ENCODE results near the gene PCDH1. TPM values are rescaled to one million over a fixed set of nuclear protein-coding genes. Genes with fewer than 3 reads are reported as not detected.

PCDH1 gene
- total RNA-seq, 1 donor from 2014 or later = not detected

DNA sequence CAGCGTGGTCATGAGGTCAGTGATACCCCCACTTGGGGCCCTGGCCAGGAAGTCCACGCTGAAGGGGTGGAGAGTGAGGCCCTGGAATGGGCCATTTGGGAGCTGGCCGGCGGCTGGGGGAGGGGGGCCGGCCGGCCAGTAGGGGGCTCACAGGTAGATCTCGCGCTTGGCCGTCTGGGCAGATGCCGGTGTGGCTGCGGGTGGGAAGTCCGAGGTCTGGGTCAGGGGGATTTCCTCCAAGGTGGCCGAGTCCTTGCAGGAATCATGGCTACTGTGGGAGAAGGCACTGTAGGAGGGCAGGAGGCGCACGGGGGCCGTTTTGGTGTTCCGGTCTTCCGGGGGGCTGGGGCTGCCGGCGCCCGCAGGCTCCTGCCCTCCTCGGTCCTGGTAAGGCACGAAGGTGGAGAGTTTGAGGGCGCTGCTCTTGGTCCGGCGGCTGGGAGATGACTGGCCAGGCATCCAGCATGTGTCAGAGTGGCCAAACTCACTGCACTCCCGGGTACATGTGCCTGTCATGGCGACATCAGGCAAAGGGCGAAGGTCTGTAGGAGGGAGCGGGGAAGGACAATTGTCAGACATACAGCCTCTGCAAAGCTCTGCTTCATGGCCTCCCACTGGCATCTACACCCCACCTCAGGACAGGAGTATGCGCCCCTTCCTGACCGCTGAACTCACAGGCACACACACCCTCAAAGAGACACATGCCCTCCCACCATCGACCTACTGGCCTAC, 24.1 kb downstream of the PCDH1 start:
- H3K27me3 Mint-ChIP-seq (ENCODE audit: low read depth) = peaks cover under 1% of the 10 kb centered on the region
- no peaks in the 10 kb centered on the region for H3K9me3 Mint-ChIP-seq
- peaks cover 2% of the 10 kb centered on the region for H3K4me1 Mint-ChIP-seq (ENCODE audit: low read depth)
- no peak for DNase-seq (ENCODE audit: low spot score)
- H3K27ac Mint-ChIP-seq = no peak overlapping the region
- H3K4me3 Mint-ChIP-seq (ENCODE audit: low read depth) = no peak overlapping the region
- intact Hi-C loops (cut with micrococcal nuclease) = no loop called here
- H3K36me3 Mint-ChIP-seq (ENCODE audit: low read depth) = no peaks in the 10 kb centered on the region

DNA sequence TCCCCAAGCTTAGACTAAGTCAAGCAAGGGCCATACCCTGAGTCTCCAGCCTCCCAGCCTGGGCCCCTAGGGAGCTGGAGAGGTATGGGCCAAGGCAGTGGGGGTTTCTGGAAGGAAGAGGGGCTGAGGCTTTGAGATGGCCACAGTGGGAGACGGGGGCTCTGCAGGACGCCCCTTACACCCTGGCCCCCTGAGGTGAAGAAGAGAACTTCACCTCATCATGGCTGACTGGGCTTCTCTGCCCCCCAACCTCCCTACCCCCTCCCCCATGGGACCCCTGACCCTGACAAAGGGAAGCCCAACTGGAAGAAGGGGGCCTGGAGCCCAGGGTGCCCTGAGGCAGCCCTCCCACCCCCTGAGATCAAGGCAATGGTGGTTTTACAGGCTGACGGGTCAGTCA, 25.8 kb downstream of the PCDH1 start:
- Mint-ChIP-seq H3K4me3 (ENCODE audit: low read depth) (no peak overlapping the region), H3K4me1 (ENCODE audit: low read depth) (peaks cover 8% of the 10 kb centered on the region), H3K36me3 (ENCODE audit: low read depth) (no peaks in the 10 kb centered on the region), H3K9me3 (no peaks in the 10 kb centered on the region), H3K27me3 (ENCODE audit: low read depth) (no peaks in the 10 kb centered on the region), H3K27ac (no peak overlapping the region)
- DNase-seq (ENCODE audit: low spot score) = no peak
- intact Hi-C loops (cut with micrococcal nuclease) = no loop called here

DNA sequence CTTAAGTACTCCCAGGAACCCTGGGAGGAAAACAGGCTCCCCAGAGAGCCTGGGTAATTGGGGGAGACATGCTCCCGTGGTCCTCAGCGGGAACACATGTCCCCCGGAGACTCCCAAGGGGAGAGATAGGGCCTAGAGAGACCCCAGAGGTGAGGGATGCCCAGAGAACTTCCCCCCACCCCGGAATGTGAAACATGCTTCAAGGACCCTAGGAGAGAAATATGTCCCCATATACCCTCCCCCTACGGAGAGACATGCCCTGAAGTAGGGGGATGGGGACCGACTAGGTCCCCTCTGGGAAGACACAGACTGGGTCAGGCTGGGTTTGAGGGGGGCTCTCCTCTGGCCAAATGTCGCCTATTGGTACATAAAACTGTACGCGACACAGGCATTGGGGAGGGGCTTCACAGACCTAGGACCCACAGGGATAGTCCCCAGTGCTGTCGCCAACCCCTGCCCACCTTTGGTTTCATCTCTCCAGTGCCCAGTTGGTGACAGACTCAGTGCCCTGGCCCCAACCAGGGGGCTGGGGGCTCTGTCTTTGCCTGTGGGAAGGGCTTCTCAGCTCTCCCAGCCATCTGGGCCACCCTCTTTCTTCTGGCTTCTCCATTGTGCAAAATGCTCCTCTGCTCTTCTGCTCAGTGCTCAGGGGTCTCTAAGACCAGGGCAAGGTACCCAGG, 26.9 kb downstream of the PCDH1 start:
- intact Hi-C loops (cut with micrococcal nuclease) = no loop called here
- H3K27ac Mint-ChIP-seq = no peak overlapping the region
- peaks cover 8% of the 10 kb centered on the region for H3K4me1 Mint-ChIP-seq (ENCODE audit: low read depth)
- H3K27me3 Mint-ChIP-seq (ENCODE audit: low read depth) = no peaks in the 10 kb centered on the region
- DNase-seq (ENCODE audit: low spot score) = no peak
- no peaks in the 10 kb centered on the region for H3K9me3 Mint-ChIP-seq
- no peaks in the 10 kb centered on the region for H3K36me3 Mint-ChIP-seq (ENCODE audit: low read depth)
- H3K4me3 Mint-ChIP-seq (ENCODE audit: low read depth) = peak overlapping the region; percentile 41

DNA sequence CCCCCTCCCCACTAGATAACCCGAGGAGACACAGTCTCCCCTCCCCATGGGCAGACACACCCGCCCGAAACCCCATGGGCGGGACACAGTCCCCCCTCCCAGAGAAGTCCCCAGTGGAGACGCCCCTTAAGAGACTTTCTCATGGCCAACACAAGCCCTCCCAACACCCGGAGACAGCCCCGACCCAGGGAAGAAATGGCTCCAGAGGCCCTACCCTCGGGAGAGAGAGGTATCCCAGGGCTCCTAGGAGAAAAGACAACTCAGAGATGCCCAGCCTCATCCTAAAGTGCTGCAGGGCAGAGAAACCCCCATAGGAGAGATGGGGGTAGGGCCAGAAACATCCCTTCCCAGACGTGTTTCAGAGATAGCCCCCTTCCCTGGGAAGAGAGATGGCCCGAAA, 27.4 kb downstream of the PCDH1 start:
- Mint-ChIP-seq H3K4me3 (ENCODE audit: low read depth) (peak overlapping the region; percentile 66), H3K27me3 (ENCODE audit: low read depth) (no peaks in the 10 kb centered on the region), H3K9me3 (no peaks in the 10 kb centered on the region), H3K4me1 (ENCODE audit: low read depth) (peaks cover 12% of the 10 kb centered on the region), H3K36me3 (ENCODE audit: low read depth) (no peaks in the 10 kb centered on the region), H3K27ac (no peak overlapping the region)
- intact Hi-C loops (cut with micrococcal nuclease) = no loop called here
- no peak for DNase-seq (ENCODE audit: low spot score)

DNA sequence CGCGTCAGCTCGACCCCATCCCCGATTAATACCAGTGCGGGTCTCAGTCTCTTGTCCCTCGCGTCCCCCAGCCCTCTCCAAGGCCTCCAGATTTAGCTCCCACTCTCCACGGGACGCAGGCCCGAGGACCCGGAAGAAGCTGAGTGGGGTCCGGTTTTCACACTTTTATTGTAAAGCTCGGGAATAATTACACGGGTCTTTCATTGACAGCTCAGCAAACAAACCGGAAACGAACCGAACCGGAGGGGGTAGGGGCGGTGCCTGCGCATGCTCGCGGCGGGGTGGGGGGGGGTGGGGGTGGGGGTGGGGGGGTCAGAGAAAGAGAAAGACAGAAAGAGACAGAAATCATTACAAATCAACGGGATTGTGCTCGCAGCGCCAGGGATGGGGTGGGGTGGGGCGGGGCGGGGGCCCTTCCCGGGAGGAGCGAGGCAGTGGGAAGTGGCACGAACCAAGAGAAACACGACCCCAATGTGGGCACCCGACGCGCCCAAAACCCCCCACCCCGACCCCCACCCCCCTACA, 27.9 kb downstream of the PCDH1 start:
- intact Hi-C loops (cut with micrococcal nuclease) = no loop called here
- Mint-ChIP-seq H3K4me3 (ENCODE audit: low read depth) (peak overlapping the region; percentile 85), H3K27ac (peak overlapping the region; percentile 67), H3K27me3 (ENCODE audit: low read depth) (no peaks in the 10 kb centered on the region), H3K4me1 (ENCODE audit: low read depth) (peaks cover 12% of the 10 kb centered on the region), H3K36me3 (ENCODE audit: low read depth) (no peaks in the 10 kb centered on the region), H3K9me3 (no peaks in the 10 kb centered on the region)
- peak; percentile 22 for DNase-seq (ENCODE audit: low spot score)

DNA sequence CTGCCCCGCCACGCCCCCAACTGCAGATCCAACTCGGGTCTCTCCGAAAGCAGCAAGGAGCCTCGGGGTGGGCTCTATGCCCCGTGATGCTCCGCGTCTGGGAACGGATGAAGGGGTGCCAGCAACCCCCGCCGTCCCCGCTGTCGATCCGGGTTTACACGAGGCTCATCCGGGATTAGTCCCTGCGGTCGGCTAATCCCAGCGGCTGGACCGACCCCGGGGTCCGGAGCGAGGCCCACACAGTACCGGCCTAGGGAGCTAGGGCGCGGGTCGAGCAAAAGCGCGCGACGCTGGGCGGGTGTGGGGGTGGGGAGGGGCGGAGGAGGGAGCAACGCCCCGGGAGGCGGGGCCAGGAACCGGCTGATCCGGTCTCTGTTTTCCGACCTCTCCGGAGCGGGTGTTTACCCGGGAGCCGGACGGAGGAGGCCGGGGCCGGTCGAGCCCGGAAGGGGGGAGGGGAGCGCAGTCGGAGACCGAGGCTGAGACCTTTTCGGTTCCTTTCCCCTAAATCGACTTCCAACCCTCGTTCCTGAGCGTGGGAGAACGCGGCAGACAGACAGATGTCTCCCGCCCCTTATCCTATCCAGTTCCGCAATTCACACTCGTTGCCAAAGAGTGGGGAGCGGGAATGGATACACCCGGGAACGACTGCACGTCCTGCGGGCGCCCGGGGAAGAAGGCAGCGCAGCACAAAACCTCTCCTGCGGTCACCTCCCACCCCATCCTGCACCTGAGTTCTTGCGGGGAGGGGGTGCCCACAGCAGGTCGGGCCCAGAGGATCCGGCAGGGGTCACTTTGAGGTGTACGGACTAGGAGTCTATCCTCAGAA, 28.6 kb downstream of the PCDH1 start:
- Mint-ChIP-seq H3K4me3 (ENCODE audit: low read depth) (peak overlapping the region; percentile 85), H3K9me3 (no peaks in the 10 kb centered on the region), H3K36me3 (ENCODE audit: low read depth) (no peaks in the 10 kb centered on the region), H3K27ac (peak overlapping the region; percentile 84), H3K4me1 (ENCODE audit: low read depth) (peaks cover 14% of the 10 kb centered on the region), H3K27me3 (ENCODE audit: low read depth) (no peaks in the 10 kb centered on the region)
- peak; percentile 66 for DNase-seq (ENCODE audit: low spot score)
- intact Hi-C loops (cut with micrococcal nuclease) = loop anchor here (1.0 to 5.0 kb wide), 4 partner anchors 73 to 167 kb away; partner anchors contain the start of genes DELE1 and RNF14

DNA sequence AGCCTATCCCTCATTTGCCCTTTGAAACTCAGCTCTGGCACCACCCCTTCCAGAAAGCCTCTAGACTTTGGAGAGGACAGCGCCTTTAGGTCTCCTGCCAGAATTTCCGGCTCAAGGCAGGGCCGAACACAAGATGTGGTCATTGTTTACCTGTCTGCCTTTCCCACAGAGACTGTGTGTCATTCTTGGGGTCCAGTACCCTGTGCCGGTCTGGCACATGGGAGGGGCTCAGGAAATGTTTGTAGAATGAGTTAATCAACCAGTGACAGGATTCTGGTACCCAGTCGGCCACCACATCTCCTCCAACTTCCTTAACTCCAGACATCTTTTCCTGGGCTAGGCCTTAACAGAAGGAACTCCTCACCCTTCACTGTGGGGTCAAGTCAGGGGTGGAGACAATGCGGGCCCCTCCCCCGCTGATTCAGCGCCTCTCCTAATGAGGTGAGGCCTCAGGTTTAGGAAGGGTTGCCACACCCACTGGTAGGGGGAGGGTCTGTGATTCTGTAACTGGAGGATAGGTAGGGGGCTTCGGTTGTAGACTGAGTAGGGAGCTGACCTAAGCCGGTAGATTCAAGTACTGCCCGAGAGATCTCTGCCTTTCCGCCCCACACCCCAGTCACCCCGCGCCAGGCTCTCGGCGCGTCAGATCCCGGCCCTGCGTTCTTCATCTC, 29.3 kb downstream of the PCDH1 start:
- no peaks in the 10 kb centered on the region for H3K27me3 Mint-ChIP-seq (ENCODE audit: low read depth)
- no peak for DNase-seq (ENCODE audit: low spot score)
- peak overlapping the region; percentile 84 for H3K27ac Mint-ChIP-seq
- no peaks in the 10 kb centered on the region for H3K36me3 Mint-ChIP-seq (ENCODE audit: low read depth)
- intact Hi-C loops (cut with micrococcal nuclease) = loop anchor here (1.0 to 5.0 kb wide), 4 partner anchors 73 to 168 kb away; partner anchors contain the start of genes DELE1 and RNF14
- H3K4me3 Mint-ChIP-seq (ENCODE audit: low read depth) = peak overlapping the region; percentile 85
- H3K9me3 Mint-ChIP-seq = no peaks in the 10 kb centered on the region
- H3K4me1 Mint-ChIP-seq (ENCODE audit: low read depth) = peaks cover 14% of the 10 kb centered on the region

DNA sequence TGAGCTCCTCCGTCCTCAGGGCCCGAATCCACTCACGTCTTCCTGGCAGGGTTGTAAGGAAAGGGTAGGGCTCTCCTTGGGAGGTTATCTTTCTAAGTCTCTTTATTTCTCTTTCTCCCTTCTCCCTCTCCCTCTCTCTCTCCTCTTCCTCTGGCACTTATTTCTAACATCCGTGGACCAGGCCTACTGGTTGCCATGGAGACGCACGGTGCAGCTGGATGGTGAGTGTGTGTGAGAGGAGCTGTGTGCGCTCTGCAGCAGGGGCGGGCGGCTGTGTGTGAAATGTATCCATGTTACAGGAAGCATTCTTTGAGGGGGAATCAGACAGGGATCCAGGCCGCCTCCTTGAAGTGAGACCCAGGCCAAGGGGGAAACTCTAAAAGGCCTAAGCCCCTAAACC, 32.2 kb downstream of the PCDH1 start:
- Mint-ChIP-seq H3K4me3 (ENCODE audit: low read depth) (no peak overlapping the region), H3K36me3 (ENCODE audit: low read depth) (no peaks in the 10 kb centered on the region), H3K27me3 (ENCODE audit: low read depth) (peaks cover 2% of the 10 kb centered on the region), H3K9me3 (no peaks in the 10 kb centered on the region), H3K27ac (no peak overlapping the region), H3K4me1 (ENCODE audit: low read depth) (peaks cover 14% of the 10 kb centered on the region)
- intact Hi-C loops (cut with micrococcal nuclease) = loop anchor here (5.0 kb wide), 1 partner anchor 76 kb away; the partner anchor contains the start of gene DELE1
- DNase-seq (ENCODE audit: low spot score) = no peak

DNA sequence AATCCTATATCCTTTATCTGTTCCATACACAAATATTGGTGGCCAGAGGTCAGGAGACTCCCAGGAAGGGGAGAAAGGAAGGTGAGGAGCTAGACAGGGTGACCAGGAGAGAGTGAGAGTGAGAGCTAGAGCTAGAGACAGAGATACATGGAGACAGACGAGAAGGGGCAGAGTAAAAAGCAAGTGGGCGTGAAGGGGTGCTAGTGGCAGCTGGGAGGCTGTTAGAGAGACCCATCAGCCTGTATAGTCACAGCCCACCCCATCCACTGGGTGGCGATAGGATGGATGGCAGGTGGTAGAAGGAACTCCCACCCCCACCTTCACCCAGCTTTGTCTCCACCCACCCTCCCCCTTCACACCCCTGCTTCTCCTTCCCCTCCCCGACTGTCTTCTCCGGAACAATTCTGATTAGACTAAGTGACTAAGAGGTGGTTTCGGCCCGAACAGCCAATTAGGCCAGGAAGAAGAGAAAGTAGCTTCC, 32.8 kb downstream of the PCDH1 start:
- Mint-ChIP-seq H3K4me3 (ENCODE audit: low read depth) (no peak overlapping the region), H3K27ac (no peak overlapping the region), H3K36me3 (ENCODE audit: low read depth) (no peaks in the 10 kb centered on the region), H3K9me3 (no peaks in the 10 kb centered on the region), H3K27me3 (ENCODE audit: low read depth) (peaks cover 2% of the 10 kb centered on the region), H3K4me1 (ENCODE audit: low read depth) (peaks cover 14% of the 10 kb centered on the region)
- DNase-seq (ENCODE audit: low spot score) = no peak
- intact Hi-C loops (cut with micrococcal nuclease) = loop anchor here (2.0 to 5.0 kb wide), 2 partner anchors 33 to 77 kb away; partner anchors contain the start of genes DELE1 and PCDH1

DNA sequence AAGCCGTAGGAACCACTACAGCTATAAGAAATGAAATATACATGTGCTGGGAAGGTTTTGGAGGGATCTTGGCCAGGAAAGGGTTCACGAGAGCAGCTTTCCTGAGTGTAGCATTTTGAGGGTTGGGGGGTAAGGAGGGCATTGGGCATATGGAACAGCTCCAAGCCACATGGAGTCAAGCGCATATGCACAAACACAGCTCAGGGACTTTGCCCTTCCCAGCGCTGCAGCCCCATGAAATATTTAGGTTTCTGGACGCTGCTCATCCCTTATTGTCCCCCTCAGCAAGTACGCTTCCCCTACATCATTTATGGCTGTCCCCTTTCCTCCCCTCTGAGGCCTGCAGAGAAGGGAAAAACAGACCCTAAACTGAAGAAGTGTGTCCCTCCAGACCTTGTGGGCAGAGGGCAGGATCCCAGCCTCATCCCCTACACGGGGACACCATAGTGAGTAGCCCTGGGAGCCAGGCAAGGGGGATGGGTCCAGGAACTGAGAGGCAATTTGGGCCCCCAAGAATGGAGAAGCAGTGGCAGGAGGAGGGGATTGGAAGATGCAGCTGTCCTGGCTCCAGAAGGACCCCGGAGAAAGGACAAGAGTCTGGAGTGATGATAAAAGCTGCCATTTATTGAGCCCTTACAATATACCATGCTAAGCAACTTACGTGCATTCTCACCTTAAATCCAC, 33.7 kb downstream of the PCDH1 start:
- H3K4me3 Mint-ChIP-seq (ENCODE audit: low read depth) = no peak overlapping the region
- H3K27ac Mint-ChIP-seq = no peak overlapping the region
- no peaks in the 10 kb centered on the region for H3K9me3 Mint-ChIP-seq
- H3K4me1 Mint-ChIP-seq (ENCODE audit: low read depth) = peaks cover 14% of the 10 kb centered on the region
- no peak for DNase-seq (ENCODE audit: low spot score)
- no peaks in the 10 kb centered on the region for H3K36me3 Mint-ChIP-seq (ENCODE audit: low read depth)
- H3K27me3 Mint-ChIP-seq (ENCODE audit: low read depth) = peaks cover 2% of the 10 kb centered on the region
- intact Hi-C loops (cut with micrococcal nuclease) = loop anchor here (2.0 to 5.0 kb wide), 2 partner anchors 34 to 78 kb away; partner anchors contain the start of genes DELE1 and PCDH1

DNA sequence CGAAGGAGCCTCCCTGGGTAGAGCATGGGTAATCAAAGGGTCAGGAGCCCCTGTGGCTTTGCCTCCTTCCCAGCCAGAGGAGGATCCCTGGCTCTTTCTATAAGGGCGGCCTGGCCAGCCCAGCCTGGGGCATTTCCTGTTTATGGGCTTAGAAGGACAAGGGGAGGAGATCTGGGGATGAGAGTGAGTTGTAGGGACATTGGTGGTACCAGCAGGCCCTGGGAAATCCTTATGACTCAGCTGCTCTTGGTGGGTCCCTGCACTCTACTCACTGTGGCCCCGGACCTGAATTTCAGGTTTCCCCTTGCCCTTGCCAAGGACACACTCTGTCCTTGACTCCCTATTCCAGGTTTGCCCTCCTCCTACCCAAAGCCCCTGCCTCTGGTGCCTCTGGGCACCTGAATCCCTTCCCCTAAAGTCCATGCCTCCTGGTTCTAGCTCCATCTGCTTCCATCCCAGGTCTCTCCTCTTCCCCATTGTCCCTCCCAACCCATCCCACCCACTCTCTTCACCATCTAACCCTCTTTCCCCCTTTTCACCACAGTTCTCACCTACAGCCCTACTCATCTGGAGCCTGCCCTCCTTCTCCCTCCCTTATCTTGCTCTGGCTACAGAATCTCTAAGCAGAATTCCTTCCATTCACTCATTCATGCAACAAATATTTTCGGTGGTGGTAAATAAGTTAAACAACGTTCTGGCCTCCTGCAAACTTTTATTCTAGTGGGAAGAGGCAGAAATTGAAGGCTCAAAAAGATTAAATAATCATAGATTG, 34.9 kb downstream of the PCDH1 start:
- intact Hi-C loops (cut with micrococcal nuclease) = no loop called here
- no peak for DNase-seq (ENCODE audit: low spot score)
- H3K27ac Mint-ChIP-seq = no peak overlapping the region
- peaks cover 6% of the 10 kb centered on the region for H3K27me3 Mint-ChIP-seq (ENCODE audit: low read depth)
- no peak overlapping the region for H3K4me3 Mint-ChIP-seq (ENCODE audit: low read depth)
- H3K4me1 Mint-ChIP-seq (ENCODE audit: low read depth) = peaks cover 9% of the 10 kb centered on the region
- H3K36me3 Mint-ChIP-seq (ENCODE audit: low read depth) = no peaks in the 10 kb centered on the region
- H3K9me3 Mint-ChIP-seq = no peaks in the 10 kb centered on the region

Measured in activated T-helper 2 cell treated with anti-CD3 and anti-CD28 coated beads, Interferon-gamma antibody, Interleukin-2, Interleukin-4, amounts not matched to agents 10 μg/mL and 5 μg/mL and 100 μg/mL, durations not matched to agents 14 hours and 24 hours and 36 hours (primary cell).